ENCODE measurements around the gene JAZF1.

JAZF1 gene

GRCh38 chr7:28133872-28134271 is 46.7 kb downstream of the JAZF1 start:
- no peak for DNase-seq

GRCh38 chr7:28132959-28133870 is 47.4 kb downstream of the JAZF1 start:
- DNase-seq, result no peak

- DNase-seq, result no peak
These were observed 50.3 kb downstream of the JAZF1 start for GRCh38 chr7:28130277-28130676.

GRCh38 chr7:28128608-28129007 is 52.0 kb downstream of the JAZF1 start:
- DNase-seq, result no peak

- DNase-seq, result no peak
These were observed 54.1 kb downstream of the JAZF1 start for GRCh38 chr7:28126410-28127041.

- no peak for DNase-seq
These were observed 54.9 kb downstream of the JAZF1 start for GRCh38 chr7:28125431-28126409.

GRCh38 chr7:28124413-28124812 is 56.2 kb downstream of the JAZF1 start:
- no peak for DNase-seq

- no peak for DNase-seq
These were observed 56.8 kb downstream of the JAZF1 start for GRCh38 chr7:28123752-28124151.

GRCh38 chr7:28121496-28121895 is 59.1 kb downstream of the JAZF1 start:
- no peak for DNase-seq

- peak; percentile 85 for DNase-seq
These were observed 64.6 kb downstream of the JAZF1 start for GRCh38 chr7:28116041-28116440.

GRCh38 chr7:28115261-28115660 is 65.3 kb downstream of the JAZF1 start:
- DNase-seq, result no peak

- DNase-seq, result peak; percentile 87
These were observed 66.5 kb downstream of the JAZF1 start for GRCh38 chr7:28114056-28114455.

GRCh38 chr7:28112883-28113540 is 67.6 kb downstream of the JAZF1 start:
- no peak for DNase-seq

- DNase-seq, result peak; percentile 17
These were observed 68.1 kb downstream of the JAZF1 start for GRCh38 chr7:28112467-28112866.

- DNase-seq, result no peak
These were observed 68.6 kb downstream of the JAZF1 start for GRCh38 chr7:28112012-28112411.

- DNase-seq, result no peak
These were observed 70.1 kb downstream of the JAZF1 start for GRCh38 chr7:28110427-28111012.

GRCh38 chr7:28108747-28109146 is 71.8 kb downstream of the JAZF1 start:
- no peak for DNase-seq

- peak; percentile 13 for DNase-seq
These were observed 72.6 kb downstream of the JAZF1 start for GRCh38 chr7:28107960-28108359.

GRCh38 chr7:28106321-28106829 is 74.2 kb downstream of the JAZF1 start:
- peak; percentile 87 for DNase-seq

GRCh38 chr7:28105234-28105633 is 75.4 kb downstream of the JAZF1 start:
- peak; percentile 17 for DNase-seq

GRCh38 chr7:28104811-28105210 is 75.8 kb downstream of the JAZF1 start:
- peak; percentile 37 for DNase-seq

GRCh38 chr7:28104041-28104541 is 76.5 kb downstream of the JAZF1 start:
- peak; percentile 73 for DNase-seq

Data from NCI-H69 (cell line).